DLD1 (cell line): ENCODE measurements around the gene LRRC7.

Experiments used
- in situ Hi-C: cut with HindIII; loops from 2 replicates; pipeline ENCODE4 v1.10.0; 2017; ENCODE audit warnings: low sequenced_read_pairs

Gene LRRC7

DNA sequence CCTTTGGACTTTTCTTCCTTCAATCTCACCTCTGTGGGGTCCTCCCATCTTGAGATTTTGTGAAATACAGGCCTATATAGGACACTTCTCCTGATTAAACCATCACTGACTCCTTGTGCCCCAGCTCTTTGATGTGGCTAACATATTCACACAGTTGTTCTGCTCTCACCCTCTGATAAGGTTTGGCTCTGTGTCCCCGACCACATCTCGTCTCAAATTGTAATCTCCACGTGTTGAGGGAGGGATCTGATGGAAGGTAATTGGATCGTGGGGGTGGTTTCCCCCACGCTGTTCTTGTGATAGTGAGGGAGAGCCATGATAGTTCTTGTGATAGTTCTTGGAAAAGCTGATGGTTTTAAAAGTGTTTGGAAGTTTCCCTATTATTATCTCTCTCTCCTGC is 19.7 kb downstream of the LRRC7 start:
- in situ Hi-C loops = no loop called here

DNA sequence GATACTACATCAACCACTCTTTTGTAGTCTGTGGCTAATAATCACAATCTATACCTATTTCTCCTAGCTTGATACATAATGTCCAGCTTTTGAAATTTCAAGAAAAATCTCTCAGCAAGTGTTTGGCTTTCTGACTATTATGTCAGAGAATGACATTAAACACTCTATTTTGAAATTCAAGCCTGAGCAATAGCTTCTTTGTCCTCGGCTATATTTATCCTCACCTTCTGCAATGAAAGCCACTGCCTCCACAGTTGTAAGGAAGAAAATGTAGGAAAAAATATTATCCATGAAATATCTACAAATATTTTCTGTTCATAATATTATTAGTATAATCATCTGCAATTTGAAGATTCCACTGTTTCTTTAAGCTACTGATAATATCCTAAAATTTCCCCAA is 22.1 kb downstream of the LRRC7 start:
- in situ Hi-C loops = no loop called here

DNA sequence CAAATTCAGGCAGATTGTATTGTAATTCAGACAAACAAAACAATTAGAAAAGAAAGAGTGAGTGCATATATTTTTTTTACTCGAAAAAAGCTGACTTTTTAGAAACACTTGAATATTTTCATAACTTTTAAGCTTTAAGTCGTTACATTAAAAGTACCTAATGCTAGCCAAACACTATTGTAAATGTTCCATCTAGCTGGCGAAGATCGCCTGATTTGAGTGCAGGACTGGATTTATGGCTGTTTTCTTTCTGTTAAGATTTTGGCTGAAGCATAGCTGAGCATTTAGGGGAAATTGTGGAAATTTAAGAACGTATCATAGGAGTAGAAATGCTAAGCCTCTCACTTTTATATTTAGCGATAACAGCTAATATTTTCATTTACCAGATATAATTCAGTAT is 24.6 kb downstream of the LRRC7 start:
- in situ Hi-C loops = no loop called here

DNA sequence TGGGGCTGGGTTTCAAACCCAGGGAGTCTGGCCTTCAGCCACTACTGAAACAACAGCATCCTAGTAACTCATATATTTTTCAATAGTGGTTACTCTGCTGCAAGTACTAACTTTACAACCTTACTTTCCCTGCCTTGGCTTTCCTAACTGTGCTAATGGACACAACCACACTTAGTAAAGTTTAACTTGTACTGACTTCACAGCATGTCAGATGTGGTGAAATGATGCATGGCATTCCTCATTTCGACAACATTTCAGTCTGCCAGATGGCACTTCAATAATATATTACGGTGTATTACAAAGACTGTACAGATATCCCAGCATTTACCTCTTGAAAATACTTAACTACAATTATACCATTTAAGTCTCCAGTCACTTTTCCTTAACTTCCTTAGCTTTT is 27.8 kb downstream of the LRRC7 start:
- in situ Hi-C loops = no loop called here

DNA sequence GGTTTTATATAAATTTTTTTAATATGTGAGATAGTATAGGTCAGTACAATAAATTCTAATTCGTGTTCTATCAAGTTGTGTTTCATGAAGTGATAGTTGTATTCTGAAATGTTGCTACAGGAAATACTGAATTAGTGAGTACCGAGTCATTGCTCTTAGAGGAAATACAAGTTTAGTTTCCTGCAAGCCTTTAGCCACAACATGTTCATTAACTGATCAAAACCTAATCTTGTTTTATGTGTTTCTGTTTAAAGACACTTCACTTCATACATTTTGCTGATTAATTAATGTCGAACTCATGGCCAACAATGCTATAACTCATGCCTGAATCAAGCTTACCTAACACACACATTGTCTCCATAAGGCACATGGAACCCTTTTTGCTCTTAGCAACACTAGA is 43.6 kb downstream of the LRRC7 start:
- in situ Hi-C loops = no loop called here

DNA sequence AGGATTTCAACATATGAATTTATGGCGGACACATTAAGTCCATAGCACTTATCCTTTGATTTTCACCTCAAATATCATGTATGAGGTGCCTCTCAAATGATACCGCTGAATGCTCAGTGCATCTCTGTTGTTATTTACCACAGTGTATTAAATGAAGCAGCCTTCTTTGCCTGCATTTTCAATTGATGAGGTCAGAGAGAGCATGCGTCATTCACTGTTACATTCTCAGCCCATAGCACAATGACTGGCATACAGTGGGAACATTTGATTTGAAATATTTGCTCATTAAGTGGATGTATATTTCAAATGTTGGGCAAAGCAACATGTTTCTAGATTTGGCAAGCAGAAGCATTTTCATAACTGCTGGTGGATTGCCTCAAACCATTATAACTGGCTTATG is 45.7 kb downstream of the LRRC7 start:
- in situ Hi-C loops = no loop called here

DNA sequence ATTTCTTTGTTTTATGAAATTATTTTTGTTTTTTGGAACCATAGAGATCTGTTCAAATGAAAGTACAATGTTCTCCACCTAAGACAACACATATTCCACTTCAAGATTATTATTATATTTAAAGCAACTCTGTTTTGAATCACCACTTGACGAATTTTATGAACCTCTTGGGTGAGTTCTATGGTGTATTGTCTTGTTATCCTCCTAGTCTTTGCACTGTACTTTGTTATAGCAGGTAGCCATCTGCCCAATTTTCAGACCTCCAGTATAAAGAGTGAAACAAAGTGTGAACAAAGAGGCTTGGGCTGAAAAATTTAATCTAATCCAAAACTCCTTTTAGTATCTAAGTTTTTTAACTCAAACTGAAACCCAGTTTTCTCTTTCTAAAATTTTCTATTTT is 71.0 kb downstream of the LRRC7 start:
- in situ Hi-C loops = no loop called here

DNA sequence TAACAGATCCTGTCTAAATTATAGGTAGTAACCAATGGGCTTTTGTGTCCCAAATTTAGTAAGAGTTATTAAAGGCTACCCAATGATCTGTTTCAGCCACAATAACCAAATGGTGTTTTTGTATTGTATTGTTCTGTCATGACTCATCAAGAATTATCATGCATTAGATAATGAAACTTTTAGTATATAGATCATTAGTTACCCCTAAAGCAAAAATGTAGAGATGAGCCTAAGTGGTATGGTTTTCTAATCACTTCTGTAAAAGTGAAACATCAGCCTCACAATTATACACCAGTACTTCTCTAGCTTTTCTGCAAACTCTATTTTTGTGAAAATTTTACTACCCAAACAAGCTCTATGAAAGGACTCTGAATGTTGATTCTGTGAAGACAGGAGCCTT is 71.4 kb downstream of the LRRC7 start:
- in situ Hi-C loops = no loop called here

DNA sequence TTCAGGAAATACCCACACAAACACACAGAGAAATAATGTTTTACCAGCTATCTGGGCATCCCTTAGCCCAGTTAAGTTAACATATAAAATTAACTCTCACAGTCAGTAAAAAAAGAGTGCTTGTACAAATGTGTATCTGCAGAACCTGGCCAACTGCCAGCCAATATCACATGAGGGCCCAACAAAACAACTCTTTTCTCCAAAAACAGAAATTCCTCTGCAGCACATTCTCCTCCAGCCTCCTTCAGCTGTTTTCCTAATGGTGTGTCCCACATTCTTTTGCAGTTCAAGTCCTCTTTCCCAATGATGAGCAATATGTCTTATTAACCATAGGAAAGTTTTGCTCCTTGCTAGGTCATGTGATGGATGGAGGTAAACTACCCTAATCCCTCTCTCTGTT is 75.5 kb downstream of the LRRC7 start:
- in situ Hi-C loops = no loop called here

DNA sequence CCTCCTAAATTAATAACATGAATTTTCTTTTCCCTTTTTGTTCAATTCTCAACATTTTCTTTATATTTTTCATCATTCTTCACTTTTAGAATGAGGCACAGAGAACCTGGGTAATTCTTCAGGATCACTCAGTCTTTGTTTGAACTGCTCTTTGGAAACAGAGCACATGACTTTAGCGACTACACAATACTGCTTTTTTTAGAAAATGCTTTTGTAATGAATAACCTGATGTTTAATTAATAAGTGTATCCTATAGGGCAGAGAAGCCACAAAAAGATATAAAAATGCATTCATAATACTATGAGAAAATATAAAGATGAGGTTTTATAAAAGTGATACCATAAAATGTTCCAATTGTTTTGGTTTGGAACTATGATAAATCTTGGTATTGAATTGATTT is 77.8 kb downstream of the LRRC7 start:
- in situ Hi-C loops = no loop called here

DNA sequence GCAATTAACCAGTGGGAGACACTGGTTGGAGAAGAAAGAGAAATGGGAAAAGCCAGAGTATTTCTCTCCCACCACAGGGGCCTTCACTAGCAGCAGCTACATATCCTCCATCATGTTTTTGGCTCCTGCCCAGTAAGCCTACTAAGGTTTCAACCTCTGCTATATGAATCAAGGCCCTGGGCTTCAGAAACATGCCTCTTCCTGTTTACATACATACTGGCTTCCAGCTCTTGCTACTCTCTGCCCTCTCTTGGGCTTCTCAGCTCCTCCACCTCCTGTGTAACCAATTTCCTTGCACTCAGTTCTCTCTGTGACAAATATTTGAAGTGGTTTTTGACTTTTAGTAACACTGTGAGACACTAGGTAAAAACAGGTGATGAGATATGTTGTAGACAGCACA is 80.8 kb downstream of the LRRC7 start:
- in situ Hi-C loops = no loop called here

DNA sequence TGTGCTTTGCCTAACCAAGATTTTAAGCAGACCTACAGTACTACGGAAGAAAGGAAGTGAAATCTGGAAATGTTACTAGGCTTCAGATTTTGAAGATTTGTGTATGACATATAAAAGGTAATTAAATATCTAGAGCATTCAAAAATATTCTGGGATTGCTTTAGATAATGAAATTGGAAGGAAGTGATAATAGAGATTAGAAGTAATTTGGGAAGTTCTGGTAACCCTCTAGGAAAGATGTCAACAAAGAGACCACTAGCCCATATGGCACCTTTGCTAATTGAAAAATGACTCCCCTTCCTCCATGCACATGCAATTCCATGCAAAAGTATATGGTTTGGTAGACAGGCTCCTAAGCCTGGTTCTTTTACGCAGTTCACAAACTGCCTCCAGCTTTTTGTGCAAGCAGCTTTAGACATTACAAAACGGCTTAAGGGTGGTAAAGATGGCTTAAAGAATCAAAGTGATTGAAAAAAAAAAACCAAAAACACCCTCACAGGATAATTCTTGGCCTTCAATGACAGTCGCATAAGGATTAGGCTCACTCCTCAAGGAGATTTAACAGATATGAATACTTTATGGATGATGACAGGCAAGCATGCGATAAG is 81.8 kb downstream of the LRRC7 start:
- in situ Hi-C loops = no loop called here

DNA sequence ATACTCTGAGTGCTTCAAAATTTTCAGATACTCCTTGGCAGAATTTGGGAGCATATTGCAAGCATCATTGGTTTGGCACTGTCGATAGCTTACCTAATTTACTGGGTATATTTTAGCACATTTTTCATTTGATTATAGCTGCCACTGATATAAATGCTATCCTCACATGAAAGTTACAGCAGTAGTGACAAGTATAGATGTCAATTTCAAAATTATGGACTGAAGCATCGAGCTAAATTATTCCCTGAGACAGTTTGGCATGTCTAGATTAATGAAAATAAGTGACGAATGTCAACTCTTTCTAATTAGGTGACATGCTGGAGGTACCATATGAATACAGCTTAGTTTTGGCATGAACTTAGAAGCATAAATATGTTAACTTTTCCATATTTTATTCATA is 83.1 kb downstream of the LRRC7 start:
- in situ Hi-C loops = no loop called here

DNA sequence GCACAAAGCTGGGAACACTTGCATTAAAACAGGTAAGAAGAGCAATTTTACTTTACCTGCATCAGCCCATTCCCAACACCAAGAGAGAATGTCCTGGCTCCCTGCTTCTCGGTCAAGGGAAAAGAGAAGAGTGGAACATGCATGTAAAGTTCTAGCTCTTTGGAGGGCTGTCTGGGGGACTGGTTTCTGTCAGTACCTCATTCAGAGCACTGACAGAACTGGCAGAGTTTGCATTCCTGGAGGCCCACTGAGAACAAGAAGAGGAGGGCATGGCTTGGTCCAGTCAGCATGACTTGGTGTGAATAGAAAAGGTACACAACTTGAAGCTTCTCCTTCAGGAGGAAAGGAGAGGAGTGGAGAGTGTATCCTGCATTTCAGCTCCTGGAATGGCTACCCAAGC is 83.9 kb downstream of the LRRC7 start:
- in situ Hi-C loops = no loop called here

DNA sequence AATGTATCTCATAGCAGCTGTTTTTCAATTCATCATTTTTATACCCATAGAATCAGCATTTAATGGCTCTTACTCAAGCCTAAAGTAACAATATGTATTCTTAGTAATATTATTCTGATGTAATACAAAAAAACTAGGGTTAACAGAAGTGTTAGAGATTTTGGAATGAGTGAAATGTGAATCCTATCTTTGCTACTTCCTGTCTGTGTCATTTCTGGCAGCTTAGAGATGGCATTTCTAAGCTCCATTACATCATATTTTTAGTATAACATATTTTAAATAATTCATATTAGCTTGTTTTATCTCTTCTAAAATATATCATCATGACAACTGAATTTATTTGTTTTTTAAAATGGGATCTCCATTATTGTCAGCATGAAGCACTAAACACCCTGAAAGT is 90.2 kb downstream of the LRRC7 start:
- in situ Hi-C loops = no loop called here

DNA sequence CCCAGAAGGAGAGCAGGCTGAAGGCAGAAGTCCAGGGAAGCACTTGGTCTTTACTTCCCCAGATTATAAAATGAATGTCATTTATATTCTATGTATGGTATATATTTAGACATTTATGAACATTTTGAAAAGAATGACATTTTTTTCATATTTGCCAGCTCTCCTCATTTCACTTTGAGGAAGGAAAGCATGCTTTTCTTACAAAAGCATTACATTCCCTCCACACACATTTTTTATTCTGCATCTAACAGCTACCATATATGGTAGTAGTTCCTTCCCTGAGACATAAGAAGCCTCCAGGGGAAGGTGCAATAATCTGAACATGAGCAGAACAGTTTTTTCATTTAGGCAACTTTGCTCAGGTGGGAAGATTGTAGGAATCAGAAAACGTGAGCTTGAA is 94.0 kb downstream of the LRRC7 start:
- in situ Hi-C loops = no loop called here

DNA sequence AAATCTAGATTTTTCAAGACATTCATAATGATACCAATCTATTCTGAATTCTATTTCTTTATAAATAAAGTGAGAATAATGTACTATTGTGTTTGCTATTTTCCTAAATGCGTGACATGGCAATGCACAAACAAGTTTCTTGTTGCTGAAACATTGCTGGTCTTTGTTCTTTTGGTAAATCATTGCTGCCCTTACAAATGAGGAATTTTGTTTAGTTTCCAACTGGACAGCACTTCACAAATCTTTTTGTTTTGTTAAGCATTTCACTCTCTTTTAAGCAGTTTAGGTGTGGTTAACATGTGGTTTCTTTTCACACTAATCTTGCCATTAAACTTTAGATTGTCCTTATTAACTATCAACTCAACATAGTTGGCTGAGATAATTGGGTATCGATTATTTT is 94.6 kb downstream of the LRRC7 start:
- in situ Hi-C loops = no loop called here

DNA sequence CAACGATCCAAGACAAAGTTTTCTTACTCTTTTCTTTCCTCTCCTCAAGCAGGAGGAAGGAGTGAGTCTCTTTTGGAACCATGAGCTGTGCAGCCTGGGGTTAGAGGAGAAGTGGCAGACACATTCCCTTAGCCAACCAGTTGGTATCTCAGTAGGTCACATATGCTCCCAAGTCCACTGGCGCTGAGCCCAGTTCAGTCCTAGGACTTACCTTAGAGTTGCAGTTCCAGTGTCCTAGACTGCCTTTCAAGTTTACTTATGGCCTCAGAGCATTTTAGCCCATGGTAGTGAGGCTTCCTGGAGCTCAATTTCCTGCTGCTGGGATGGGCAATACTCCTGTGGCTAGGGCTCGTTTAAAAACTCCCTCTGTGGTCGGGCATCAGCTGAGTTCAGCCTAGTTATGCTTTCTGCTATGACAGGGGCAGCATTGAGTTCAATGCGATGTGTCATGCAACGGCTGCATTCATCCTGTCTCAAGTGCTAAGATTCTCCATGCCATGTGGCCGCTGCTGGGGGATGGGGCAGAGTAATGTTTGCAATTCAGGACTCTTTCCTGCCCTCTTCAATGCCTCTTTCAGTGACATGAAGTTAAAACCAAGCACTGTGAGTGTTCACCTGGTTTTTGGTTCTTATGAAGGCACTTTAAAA is 103.8 kb downstream of the LRRC7 start:
- in situ Hi-C loops = no loop called here

DNA sequence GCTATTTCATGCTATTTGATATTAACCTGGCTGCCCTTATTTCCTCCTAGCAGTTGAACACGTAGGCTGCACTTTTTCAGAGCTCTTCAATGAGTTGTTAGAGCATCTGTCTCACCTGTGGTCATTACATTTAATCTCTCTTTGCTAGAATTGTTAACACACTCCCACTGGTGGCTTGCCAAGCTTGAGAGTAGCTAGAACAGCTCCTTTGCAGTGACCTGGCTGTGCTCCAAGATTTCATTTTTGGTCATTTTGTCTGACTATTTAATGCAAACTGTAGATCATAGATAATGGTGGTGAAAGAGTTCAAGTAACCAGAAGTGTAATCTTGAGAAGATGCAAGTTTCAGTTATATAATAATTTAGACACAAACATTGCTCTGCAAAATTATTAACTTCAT is 105.6 kb downstream of the LRRC7 start:
- in situ Hi-C loops = no loop called here

DNA sequence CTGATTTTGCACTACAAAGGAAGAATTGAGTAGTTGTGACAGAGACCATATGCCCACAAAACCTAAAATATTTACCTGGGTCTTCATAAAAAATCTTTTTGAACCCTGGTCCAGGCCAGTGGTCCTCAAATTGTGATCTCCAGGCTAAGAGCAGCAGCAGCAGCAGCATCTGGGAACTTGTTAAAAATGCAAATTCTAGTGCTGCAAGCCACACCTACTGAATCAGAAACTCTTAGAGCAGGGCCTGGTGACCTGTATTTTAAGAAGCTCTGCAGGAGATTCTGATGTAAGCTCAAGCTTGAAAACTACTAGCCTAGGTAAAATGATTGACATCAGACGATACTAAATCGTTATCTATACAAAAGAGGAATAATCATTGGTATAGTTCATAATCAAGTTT is 112.2 kb downstream of the LRRC7 start:
- in situ Hi-C loops = no loop called here

DNA sequence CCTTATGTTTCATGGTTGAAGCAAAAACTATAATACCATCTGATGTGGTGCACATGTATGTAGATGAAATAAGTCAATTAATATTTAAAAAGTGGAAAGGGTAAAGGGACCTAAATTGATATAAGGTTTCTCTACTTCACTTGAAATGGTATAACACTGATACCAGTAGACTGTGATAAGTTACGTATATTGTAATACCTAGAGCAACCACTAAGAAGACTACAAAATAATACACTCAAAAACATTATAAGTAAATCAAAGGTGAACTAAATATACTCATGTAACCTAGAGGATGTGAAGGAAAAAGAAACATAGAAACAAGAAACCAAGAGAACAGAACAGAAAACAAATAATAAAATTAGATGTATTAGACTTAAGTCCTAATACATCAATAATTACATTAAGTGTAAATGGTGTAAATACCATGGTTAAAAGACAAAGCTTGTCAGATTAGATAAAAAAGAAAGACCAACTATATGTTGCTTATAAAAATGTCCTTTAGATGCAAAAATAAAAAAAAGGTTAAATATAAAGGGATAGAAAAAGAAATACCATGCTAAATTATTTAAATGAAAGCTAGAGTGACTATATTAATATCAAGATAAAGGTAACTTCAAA is 118.8 kb downstream of the LRRC7 start:
- in situ Hi-C loops = no loop called here

DNA sequence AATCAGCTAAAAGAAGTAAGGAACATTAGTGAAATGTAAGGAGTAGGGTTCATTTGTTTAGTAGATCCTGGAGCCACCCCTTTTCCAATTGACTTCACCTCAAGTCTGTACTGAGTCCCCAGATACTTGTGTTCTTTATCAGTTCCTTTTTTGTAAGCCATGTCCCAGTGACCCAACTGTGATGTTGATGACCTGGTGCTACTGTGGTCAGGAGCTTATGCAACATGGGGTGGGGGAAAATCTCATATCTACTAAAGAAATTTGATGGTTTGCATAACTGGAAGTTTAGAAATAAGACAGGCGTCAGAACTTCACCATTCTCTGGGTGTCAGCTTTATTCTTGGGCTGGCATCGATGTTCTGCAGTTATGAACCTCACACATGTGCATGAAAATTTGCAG is 120.5 kb downstream of the LRRC7 start:
- in situ Hi-C loops = no loop called here

DNA sequence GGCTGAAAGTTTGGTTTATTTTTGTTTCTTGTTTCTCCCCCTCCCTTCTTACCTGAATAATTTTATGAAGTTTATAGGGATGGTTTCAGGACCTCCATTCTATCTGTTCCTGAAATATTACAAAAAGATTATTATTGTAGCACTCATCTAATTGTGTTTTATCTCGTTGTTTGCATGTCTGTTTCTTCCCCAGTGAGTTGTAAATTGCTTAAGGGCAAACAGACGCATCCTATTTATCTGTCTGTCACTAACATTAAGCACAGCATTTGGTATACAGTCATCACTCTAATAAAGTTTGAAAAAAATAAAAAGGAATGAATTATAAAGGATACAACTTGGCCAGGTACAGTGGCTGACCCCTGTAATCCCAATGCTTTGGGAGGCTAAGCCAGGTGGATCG is 123.5 kb downstream of the LRRC7 start:
- in situ Hi-C loops = no loop called here
